Measurements from ENCODE around the gene TREML1. TPM values are rescaled to one million over a fixed set of nuclear protein-coding genes. Genes with fewer than 3 reads are reported as not detected.
A peak's percentile ranks its signal among the peaks of the same experiment; 100 is the strongest.

The TREML1 gene
- total and polyA plus RNA-seq, 2 of the 8 experiments (the other 6 are each of a cell fraction or from before 2014, with no cell fraction given), result 0.08 TPM; not detected in 1

- Histone ChIP-seq H3K56ac (replicated peaks; ENCODE audit: insufficient read length, low read depth, low read length) (no peak within 1 kb of the TSS), H4K8ac (ENCODE audit: extremely low read depth, insufficient read depth, low read length) (peak within 1 kb of the TSS; percentile 3; the same call in 1 of the 2 replicates), H2BK120ac (replicated peaks; ENCODE audit: low read depth, low read length) (no peak within 1 kb of the TSS), H3K4me1 (replicated peaks in 1 of 4; ENCODE audit: control insufficient read depth in 3 of 4, insufficient read depth in 4 of 4, low read length in 3 of 4) (peaks cover 0 to 7% (median 3%) of the 10 kb centered on the region in 4 experiments; a peak in 5 of 7 replicates), H3K4ac (replicated peaks; ENCODE audit: insufficient read length, low read depth, low read length) (no peak within 1 kb of the TSS), H3K27me3 (replicated peaks in 1 of 4; ENCODE audit: control insufficient read depth in 3 of 4, extremely low read depth in 1 of 4, insufficient read depth in 3 of 4, low read length in 3 of 4) (no peaks in the 10 kb centered on the region; a peak in 1 of 7 replicates), H3K9ac (replicated peaks in 1 of 4; ENCODE audit: extremely low read depth in 1 of 4, low read depth in 3 of 4, low read length in 3 of 4) (no peak within 1 kb of the TSS), H3K14ac (ENCODE audit: insufficient read length) (no peak within 1 kb of the TSS), H3K36me3 (ENCODE audit: control insufficient read depth in 2 of 4, insufficient read depth in 4 of 4, low read length in 3 of 4) (no peaks in the 10 kb centered on the region), H2AK5ac (ENCODE audit: low read depth, low read length) (no peak within 1 kb of the TSS), H2BK5ac (ENCODE audit: low read depth, low read length) (no peak within 1 kb of the TSS), H3K18ac (ENCODE audit: extremely low read depth, low read length) (no peak within 1 kb of the TSS), H2BK20ac (ENCODE audit: low read length) (0 out of 2 replicates have a peak within 1 kb of the TSS, but pooled peaks have one; percentile 61), H4K5ac (ENCODE audit: insufficient read length, low read depth, low read length) (no peak within 1 kb of the TSS), H2BK12ac (ENCODE audit: low read depth, low read length) (peak within 1 kb of the TSS; percentile 55; the same call in 1 of the 2 replicates), H3K27ac (ENCODE audit: low read depth, low read length) (no peak within 1 kb of the TSS), H3K23me2 (ENCODE audit: low read depth, low read length) (no peaks in the 10 kb centered on the region), H3K9me3 (ENCODE audit: insufficient read depth in 2 of 2, low read depth in 1 of 2, low read length in 1 of 2) (no peaks in the 10 kb centered on the region), H4K20me1 (replicated peaks in 1 of 2; ENCODE audit: control insufficient read depth in 1 of 2, insufficient read depth in 2 of 2, low read length in 2 of 2) (no peaks in the 10 kb centered on the region), H3K23ac (ENCODE audit: insufficient read length) (no peak within 1 kb of the TSS), H3K79me1 (ENCODE audit: low read depth, low read length) (no peaks in the 10 kb centered on the region), H3K79me2 (ENCODE audit: control insufficient read depth in 1 of 2, insufficient read depth in 2 of 2, low read length in 2 of 2) (no peaks in the 10 kb centered on the region), H3K4me2 (ENCODE audit: insufficient read depth in 1 of 2, low read depth in 2 of 2, low read length in 2 of 2) (no peak within 1 kb of the TSS), H3K4me3 (ENCODE audit: extremely low read depth in 1 of 4, insufficient read depth in 2 of 4, low read depth in 3 of 4, low read length in 4 of 4) (no peak within 1 kb of the TSS), H2BK15ac (ENCODE audit: low read length) (no peak within 1 kb of the TSS; the same call in 1 of the 2 replicates), H2AFZ (ENCODE audit: low read length) (peak within 1 kb of the TSS; percentile 36; the same call in 1 of the 2 replicates), H4K91ac (replicated peaks; ENCODE audit: insufficient read length, low read length) (no peak within 1 kb of the TSS)
- DNase-seq (ENCODE audit: low read depth in 1 of 2, low spot score in 2 of 2) (peak in 1 of 2 experiments; percentile 43), FAIRE-seq (no peak)
- CTCF ChIA-PET (ENCODE audit: partially characterized antibody), result interaction anchor here (0.9 to 4.7 kb wide), 8 partner anchors 8 to 133 kb away, joined by 3 to 48 read pairs (median 4); no protein-coding TSS in a partner anchor
- POLR2A ChIA-PET (ENCODE audit: partially characterized antibody), result interaction anchor here (0.7 kb wide), 1 partner anchor 126 kb away, joined by 3 read pairs; no protein-coding TSS in a partner anchor
- WGBS, 2 experiments (ENCODE audit: extremely low coverage in 1 of 2, insufficient coverage in 1 of 2, insufficient read length in 1 of 2, insufficient replicate concordance in 2 of 2, low coverage in 1 of 2, low lambda C conversion rate in 2 of 2, missing lambda C conversion rate in 1 of 2), result 80% methylated on average over 12 of the region's 12 CpGs; no CpG with 5 or more reads in 1 of the 2 experiments
- TF ChIP-seq RNF2 (IDR thresholded peaks at IDR 0.05; ENCODE audit: borderline replicate concordance, low read depth, low read length, missing control alignments, poor library complexity, severe bottlenecking), result no peak
- no peak for TF ChIP-seq HDAC6 (IDR thresholded peaks at IDR 0.05; ENCODE audit: low read depth, low read length)
- no peak for TF ChIP-seq GTF2F1 (IDR thresholded peaks at IDR 0.05; ENCODE audit: borderline replicate concordance, low read depth, low read length)
- no peak for TF ChIP-seq ATF3 (IDR thresholded peaks at IDR 0.05; ENCODE audit: insufficient read depth, low read depth, low read length)
- no peak for TF ChIP-seq USF2 (IDR thresholded peaks at IDR 0.05; ENCODE audit: low read length)
- TF ChIP-seq SAP30 (IDR thresholded peaks at IDR 0.05; ENCODE audit: insufficient read depth, insufficient replicate concordance, low read length), result no peak
- TF ChIP-seq GABPA (IDR thresholded peaks at IDR 0.05; ENCODE audit: borderline replicate concordance, insufficient read depth, low read length), result no peak
- no peak for TF ChIP-seq SP2 (IDR thresholded peaks at IDR 0.05; ENCODE audit: low read length)
Measured at GRCh38 chr6:41200901-41201763, 47.0 kb upstream of the TREML1 start, which contains the start of gene TREML2. TSS of gene TREML2 (minus strand) at chr6:41201149. CDS start at chr6:41201008, 141 bp downstream.
